Liver (tissue), 10 donors: ENCODE data around the gene RNU1-4. TPM values are rescaled to one million over a fixed set of nuclear protein-coding genes. Genes with fewer than 3 reads are reported as not detected.
"Not testable (repeated sequence)": the region's sequence is repeated elsewhere in the genome, so short reads cannot be mapped to it uniquely, and the experiment has no call there.

Experiments used
- DNase-seq: peaks from one replicate; pipeline ENCODE4 v3.0.0-alpha.2; 2017; ENCODE audit warnings: low spot score
- H3K27ac ChIP-seq, 2 donors: one replicate each; pipeline ENCODE4 v1.7.0; 2013; ENCODE audit warnings: inconsistent platforms in 2 of 2, low read length in 2 of 2, control low read depth in 1 of 2, low read depth in 1 of 2, mild to moderate bottlenecking in 1 of 2
- H3K27me3 ChIP-seq, 4 donors: one replicate each; pipeline versions ENCODE4 v1.6.1 to v1.7.0; 2013; ENCODE audit warnings: low read length in 3 of 4, inconsistent platforms in 1 of 4, mild to moderate bottlenecking in 1 of 4, moderate library complexity in 1 of 4; ENCODE audit not compliant: control insufficient read depth in 4 of 4, insufficient read depth in 4 of 4
- H3K36me3 ChIP-seq, 4 donors: one replicate each; pipeline versions ENCODE4 v1.6.1 to v1.7.0; 2013; ENCODE audit warnings: low read length in 3 of 4, mild to moderate bottlenecking in 3 of 4, low read depth in 1 of 4, moderate library complexity in 1 of 4; ENCODE audit not compliant: control insufficient read depth in 4 of 4, insufficient read depth in 3 of 4
- H3K4me1 ChIP-seq, 4 donors: one replicate each; pipeline versions ENCODE4 v1.6.1 to v1.7.0; 2013; ENCODE audit warnings: low read length in 3 of 4, mild to moderate bottlenecking in 3 of 4, moderate library complexity in 1 of 4; ENCODE audit not compliant: control insufficient read depth in 4 of 4, insufficient read depth in 4 of 4
- H3K4me3 ChIP-seq, 3 donors: one replicate each; pipeline versions ENCODE4 v1.6.1 to v1.7.0; 2013; ENCODE audit warnings: low read length in 3 of 3, control low read depth in 1 of 3, low read depth in 1 of 3, mild to moderate bottlenecking in 1 of 3
- H3K9ac ChIP-seq, 2 donors: one replicate each; pipeline ENCODE4 v1.7.0; 2013; ENCODE audit warnings: low read length in 2 of 2, mild to moderate bottlenecking in 2 of 2, moderate library complexity in 2 of 2, control low read depth in 1 of 2, low read depth in 1 of 2
- H3K9me3 ChIP-seq, 4 donors: one replicate each; pipeline versions ENCODE4 v1.6.1 to v1.7.0; 2013; ENCODE audit warnings: low read length in 3 of 4; ENCODE audit not compliant: control insufficient read depth in 4 of 4
- WGBS: extraction: QIAGEN DNeasy Blood & Tissue Kit; methylation state at CpG from one replicate; pipeline ENCODE4 v1.1.7; 2013; 5-methylcytosine and 5-hydroxymethylcytosine counted together
- polyA plus RNA-seq, 2 donors: library from polyadenylated mRNA; stranded (reverse) in 1 of 2; unstranded in 1 of 2; fragments of 200-250 nt in 1 of 2; fragments of >200 nt in 1 of 2; fragmentation: Nextera tagmentation in 1 of 2; extraction: Ambion mirVana in 1 of 2; gene quantifications; one replicate each; pipeline versions ENCODE4 v1.2.1 to v1.2.3, GENCODE V29; 2013 to 2015
- small RNA-seq: library from RNA; depleted of rRNA; stranded (forward); fragments of <200 nt; gene quantifications from one replicate; pipeline ENCODE3, GENCODE V24; 2014
- total RNA-seq, 2 donors: library from RNA; depleted of rRNA; stranded (reverse); fragments of >200 nt; gene quantifications; one replicate each; pipeline ENCODE4 v1.2.3, GENCODE V29; 2014
- donor health status: healthy.
- donor health status: healthy.
- donor health status: healthy.
- donor health status: healthy.
- donor health status: healthy.

RNU1-4 gene
- total and polyA plus RNA-seq, 4 donors = under 0.01 to 16.7 (median under 0.01) TPM; not detected in 1

- peak; percentile 30 for DNase-seq
- H3K9me3 ChIP-seq, H3K9ac ChIP-seq, H3K4me1 ChIP-seq, H3K27ac ChIP-seq, H3K36me3 ChIP-seq, H3K4me3 ChIP-seq, H3K27me3 ChIP-seq: not testable (repeated sequence)
- 85% methylated on average over 4 of the region's 4 CpGs for WGBS
Measured at GRCh38 chr1:16786362-16786761, 46.0 kb downstream of the RNU1-4 start.

GRCh38 chr1:16787175-16787574 is 46.9 kb downstream of the RNU1-4 start:
- H3K9me3 ChIP-seq, H3K9ac ChIP-seq, H3K27me3 ChIP-seq, H3K4me3 ChIP-seq, H3K4me1 ChIP-seq, DNase-seq, H3K27ac ChIP-seq, H3K36me3 ChIP-seq: not testable (repeated sequence)
- WGBS = 91% methylated on average over 2 of the region's 3 CpGs

- H3K27me3 ChIP-seq, H3K27ac ChIP-seq, H3K4me1 ChIP-seq, H3K9ac ChIP-seq, H3K4me3 ChIP-seq, H3K9me3 ChIP-seq, H3K36me3 ChIP-seq, DNase-seq: not testable (repeated sequence)
- WGBS = 76% methylated on average over 5 of the region's 5 CpGs
Measured at GRCh38 chr1:16787711-16788110, 47.4 kb downstream of the RNU1-4 start.

Small RNA genes lying within 50 kb of the gene (small RNA-seq; reads per million reads assigned to genes)
- not detected for gene RNU1-4

Other genes with a start within 250 kb of the RNU1-4 start
- gene RNU1-1, start 226.2 kb upstream of the RNU1-4 start, total RNA-seq = under 1 TPM; under 0.01 TPM
- gene RNU1-1, start 226.2 kb upstream of the RNU1-4 start, polyA plus RNA-seq = 10 to 100 TPM in 1 of 2 donors, not detected in 1; 16.7 TPM
- gene NBPF1, start 127.0 kb upstream of the RNU1-4 start, total RNA-seq = 10 to 100 TPM in 1 of 2 donors, 1 to 10 TPM in 1; 9.7 to 16.4 TPM
- gene NBPF1, start 127.0 kb upstream of the RNU1-4 start, polyA plus RNA-seq = 10 to 100 TPM in 1 of 2 donors, 1 to 10 TPM in 1; 8.0 to 11.9 TPM
- under 1 TPM; under 0.01 TPM for gene RNU1-3, start 73.6 kb upstream of the RNU1-4 start, total RNA-seq
- gene RNU1-3, start 73.6 kb upstream of the RNU1-4 start, polyA plus RNA-seq = 10 to 100 TPM in 1 of 2 donors, not detected in 1; 16.7 TPM
- gene RNU1-2, start 155.5 kb downstream of the RNU1-4 start, total RNA-seq = under 1 TPM; under 0.01 TPM
- 10 to 100 TPM in 1 of 2 donors, not detected in 1; 16.7 TPM for gene RNU1-2, start 155.5 kb downstream of the RNU1-4 start, polyA plus RNA-seq
- 1 to 10 TPM; 6.3 to 8.3 TPM for gene CROCC, start 181.4 kb downstream of the RNU1-4 start, total RNA-seq
- 1 to 10 TPM; 2.9 to 3.9 TPM for gene CROCC, start 181.4 kb downstream of the RNU1-4 start, polyA plus RNA-seq
- gene MFAP2, start 240.1 kb downstream of the RNU1-4 start, total RNA-seq = 1 to 10 TPM in 1 of 2 donors, under 1 TPM in 1; 0.25 to 1.4 TPM
- gene MFAP2, start 240.1 kb downstream of the RNU1-4 start, polyA plus RNA-seq = under 1 TPM; 0.68 to 0.81 TPM